Astrocyte (in vitro differentiated cells and primary cell): ENCODE measurements around the gene ITGA8. TPM values are rescaled to one million over a fixed set of nuclear protein-coding genes. Genes with fewer than 3 reads are reported as not detected.

ENCODE experiments used
- DNase-seq: peaks from one replicate; pipeline ENCODE4 v3.0.0-alpha.2; 2010; ENCODE audit warnings: low read depth
- FAIRE-seq: peaks from 2 replicates; lab custom pipeline; 2011; peaks lifted over from hg19 to GRCh38; lab: Jason Lieb, UNC
- H2AFZ ChIP-seq: 2 replicates; pipeline ENCODE4 v1.6.0; 2012; ENCODE audit warnings: low read depth, low read length, inconsistent platforms
- H3K27ac ChIP-seq: 2 replicates; pipeline ENCODE4 v1.5.1; 2011; ENCODE audit warnings: low read depth, low read length, inconsistent platforms
- H3K27me3 ChIP-seq: 2 replicates; pipeline ENCODE4 v1.6.0; 2011; ENCODE audit warnings: low read length, inconsistent platforms; ENCODE audit not compliant: insufficient read depth
- H3K36me3 ChIP-seq: 2 replicates; pipeline ENCODE4 v1.5.1; 2011; ENCODE audit warnings: low read length, inconsistent platforms; ENCODE audit not compliant: insufficient read depth
- H3K4me1 ChIP-seq: 2 replicates; pipeline ENCODE4 v1.5.1; 2011; ENCODE audit warnings: low read length, inconsistent platforms; ENCODE audit not compliant: insufficient read depth
- H3K4me2 ChIP-seq: 2 replicates; pipeline ENCODE4 v1.6.0; 2012; ENCODE audit warnings: low read length, inconsistent platforms
- H3K4me3 ChIP-seq: 2 replicates; pipeline ENCODE4 v1.5.1; 2011; ENCODE audit warnings: low read depth, mild to moderate bottlenecking, low read length, inconsistent platforms; ENCODE audit not compliant: insufficient read depth
- H3K79me2 ChIP-seq: 2 replicates; pipeline ENCODE4 v1.6.0; 2012; ENCODE audit warnings: mild to moderate bottlenecking, low read length, inconsistent platforms; ENCODE audit not compliant: insufficient read depth
- H3K9ac ChIP-seq: 2 replicates; pipeline ENCODE4 v1.6.0; 2012; ENCODE audit warnings: mild to moderate bottlenecking, low read length, inconsistent platforms
- H3K9me3 ChIP-seq: 2 replicates; pipeline ENCODE4 v1.5.1; 2012; ENCODE audit warnings: low read depth, mild to moderate bottlenecking, low read length, inconsistent platforms; ENCODE audit not compliant: insufficient read depth
- H4K20me1 ChIP-seq: 2 replicates; pipeline ENCODE4 v1.6.0; 2012; ENCODE audit warnings: low read length, inconsistent platforms; ENCODE audit not compliant: insufficient read depth
- H3K27ac Mint-ChIP-seq: one replicate; pipeline ENCODE4 v1.8.0; 2021; ENCODE audit warnings: mild to moderate bottlenecking, mixed read lengths; ENCODE audit not compliant: unreplicated experiment
- H3K27me3 Mint-ChIP-seq: one replicate; pipeline ENCODE4 v1.8.0; 2021; ENCODE audit warnings: low read depth, mixed read lengths; ENCODE audit not compliant: unreplicated experiment
- H3K36me3 Mint-ChIP-seq: one replicate; pipeline ENCODE4 v1.8.0; 2021; ENCODE audit warnings: low read depth, mixed read lengths; ENCODE audit not compliant: unreplicated experiment
- H3K4me1 Mint-ChIP-seq: one replicate; pipeline ENCODE4 v1.8.0; 2021; ENCODE audit warnings: low read depth, mixed read lengths; ENCODE audit not compliant: unreplicated experiment
- H3K4me3 Mint-ChIP-seq: one replicate; pipeline ENCODE4 v1.8.0; 2021; ENCODE audit warnings: mild to moderate bottlenecking, moderate library complexity, mixed read lengths; ENCODE audit not compliant: unreplicated experiment
- H3K9me3 Mint-ChIP-seq: one replicate; pipeline ENCODE4 v1.8.0; 2021; ENCODE audit warnings: mild to moderate bottlenecking, mixed read lengths; ENCODE audit not compliant: unreplicated experiment
- EZH2 ChIP-seq: IDR thresholded peaks from 2 replicates; pipeline ENCODE4 v1.6.1; 2012; ENCODE audit warnings: mild to moderate bottlenecking, low read length, inconsistent platforms; ENCODE audit not compliant: insufficient read depth
- total RNA-seq: library from RNA; stranded (reverse); gene quantifications from 2 replicates; pipeline ENCODE4 v1.2.1, GENCODE V29; 2021
- TF ChIP-seq, protein P1 (sequence below): IDR thresholded peaks from 2 replicates; pipeline ENCODE4 v1.5.1; 2011; ENCODE audit warnings: low read depth, mild to moderate bottlenecking, inconsistent platforms, low read length, moderate library complexity; ENCODE audit not compliant: insufficient read depth

Gene ITGA8
- total RNA-seq, 1 donor from 2014 or later, result not detected

DNA sequence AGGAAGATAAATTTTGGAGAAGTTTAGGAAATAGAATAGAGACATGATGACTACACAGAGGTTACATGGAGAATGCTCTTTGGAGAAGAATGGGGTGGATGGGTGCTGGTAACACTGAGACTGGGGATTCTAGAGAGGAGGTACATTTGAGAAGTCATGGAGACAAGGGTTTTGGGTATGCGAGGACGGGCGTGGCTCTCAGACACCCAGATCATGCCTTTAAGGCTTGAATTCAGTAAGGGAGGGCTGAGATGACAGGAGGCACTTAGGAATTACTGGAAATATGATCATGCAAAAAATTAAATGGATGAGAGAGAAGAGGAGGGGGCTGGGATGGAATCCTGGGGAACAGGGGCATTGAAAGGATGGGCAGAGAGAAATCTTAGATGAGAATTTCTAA, 168.8 kb downstream of the ITGA8 start:
- H4K20me1 ChIP-seq, result no peaks in the 10 kb centered on the region
- Mint-ChIP-seq H3K36me3 (no peaks in the 10 kb centered on the region), H3K4me3 (no peak overlapping the region), H3K27me3 (peaks cover 3% of the 10 kb centered on the region), H3K27ac (no peak overlapping the region), H3K9me3 (no peaks in the 10 kb centered on the region), H3K4me1 (no peaks in the 10 kb centered on the region)
- TF ChIP-seq, protein P1, sequence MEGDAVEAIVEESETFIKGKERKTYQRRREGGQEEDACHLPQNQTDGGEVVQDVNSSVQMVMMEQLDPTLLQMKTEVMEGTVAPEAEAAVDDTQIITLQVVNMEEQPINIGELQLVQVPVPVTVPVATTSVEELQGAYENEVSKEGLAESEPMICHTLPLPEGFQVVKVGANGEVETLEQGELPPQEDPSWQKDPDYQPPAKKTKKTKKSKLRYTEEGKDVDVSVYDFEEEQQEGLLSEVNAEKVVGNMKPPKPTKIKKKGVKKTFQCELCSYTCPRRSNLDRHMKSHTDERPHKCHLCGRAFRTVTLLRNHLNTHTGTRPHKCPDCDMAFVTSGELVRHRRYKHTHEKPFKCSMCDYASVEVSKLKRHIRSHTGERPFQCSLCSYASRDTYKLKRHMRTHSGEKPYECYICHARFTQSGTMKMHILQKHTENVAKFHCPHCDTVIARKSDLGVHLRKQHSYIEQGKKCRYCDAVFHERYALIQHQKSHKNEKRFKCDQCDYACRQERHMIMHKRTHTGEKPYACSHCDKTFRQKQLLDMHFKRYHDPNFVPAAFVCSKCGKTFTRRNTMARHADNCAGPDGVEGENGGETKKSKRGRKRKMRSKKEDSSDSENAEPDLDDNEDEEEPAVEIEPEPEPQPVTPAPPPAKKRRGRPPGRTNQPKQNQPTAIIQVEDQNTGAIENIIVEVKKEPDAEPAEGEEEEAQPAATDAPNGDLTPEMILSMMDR, result no peak
- TF ChIP-seq EZH2, result no peak
- no peak overlapping the region for H3K4me3 ChIP-seq
- no peaks in the 10 kb centered on the region for H3K27me3 ChIP-seq
- H3K4me2 ChIP-seq, result no peak overlapping the region
- no peak overlapping the region for H3K27ac ChIP-seq
- H3K79me2 ChIP-seq, result no peaks in the 10 kb centered on the region
- no peak overlapping the region for H3K9ac ChIP-seq
- H3K9me3 ChIP-seq, result peaks cover 3% of the 10 kb centered on the region
- FAIRE-seq (no peak), DNase-seq (no peak)
- H3K36me3 ChIP-seq, result no peaks in the 10 kb centered on the region
- H2AFZ ChIP-seq, result no peak overlapping the region
- no peaks in the 10 kb centered on the region for H3K4me1 ChIP-seq

DNA sequence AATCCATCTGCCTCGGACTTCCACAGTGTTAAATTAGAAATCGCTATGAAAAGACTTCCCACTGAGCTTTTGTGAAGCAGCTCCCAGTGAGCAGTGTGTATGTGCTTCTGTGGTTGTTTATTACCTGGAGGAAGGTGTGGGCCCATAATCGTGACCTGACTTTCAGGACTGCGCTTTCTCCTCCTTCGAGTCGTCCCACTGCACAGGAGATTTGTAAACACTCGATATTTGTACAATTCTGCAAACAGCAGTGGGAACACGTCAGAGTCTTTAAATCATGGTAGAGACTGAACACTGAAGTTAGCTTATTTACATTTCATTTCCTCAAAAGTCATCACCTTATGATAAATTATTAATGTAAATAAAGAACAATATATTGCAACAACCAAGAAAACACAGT, 171.4 kb downstream of the ITGA8 start:
- Histone ChIP-seq H3K4me3 (no peak overlapping the region), H3K36me3 (no peaks in the 10 kb centered on the region), H3K4me2 (no peak overlapping the region), H3K27ac (no peak overlapping the region), H3K27me3 (no peaks in the 10 kb centered on the region), H2AFZ (no peak overlapping the region), H3K9ac (no peak overlapping the region), H3K9me3 (peaks cover 6% of the 10 kb centered on the region), H4K20me1 (no peaks in the 10 kb centered on the region), H3K4me1 (no peaks in the 10 kb centered on the region), H3K79me2 (no peaks in the 10 kb centered on the region)
- no peak overlapping the region for H3K27ac Mint-ChIP-seq
- no peak for TF ChIP-seq EZH2
- TF ChIP-seq, protein P1, result no peak
- no peak overlapping the region for H3K4me3 Mint-ChIP-seq
- no peaks in the 10 kb centered on the region for H3K4me1 Mint-ChIP-seq
- no peaks in the 10 kb centered on the region for H3K36me3 Mint-ChIP-seq
- no peak for DNase-seq
- FAIRE-seq, result no peak
- H3K27me3 Mint-ChIP-seq, result peaks cover 3% of the 10 kb centered on the region
- H3K9me3 Mint-ChIP-seq, result peaks cover 2% of the 10 kb centered on the region

DNA sequence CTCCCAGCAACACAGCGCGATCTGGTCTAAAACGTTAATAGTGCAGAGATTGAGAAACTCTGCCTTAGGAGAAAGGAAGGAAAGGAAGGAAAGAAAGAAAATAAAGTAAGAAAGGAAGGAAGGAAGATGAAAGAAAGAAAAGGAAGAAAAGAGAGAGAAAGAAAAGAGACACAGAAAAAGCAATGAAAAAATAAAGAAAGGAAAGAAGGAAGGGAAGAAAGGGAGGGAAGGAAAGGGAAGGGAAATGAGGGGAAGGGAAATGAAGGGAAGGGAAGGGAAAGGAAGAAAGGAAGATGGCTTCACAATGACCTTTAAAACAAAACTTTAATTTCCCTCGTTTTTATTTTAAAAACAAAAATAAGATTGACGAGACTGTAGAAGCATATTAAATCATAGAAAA, 173.1 kb downstream of the ITGA8 start:
- TF ChIP-seq, protein P1, result no peak
- TF ChIP-seq EZH2, result no peak
- H3K27ac Mint-ChIP-seq, result no peak overlapping the region
- Histone ChIP-seq H4K20me1 (no peaks in the 10 kb centered on the region), H3K4me1 (no peaks in the 10 kb centered on the region), H3K27me3 (no peaks in the 10 kb centered on the region), H3K9ac (no peak overlapping the region), H3K4me3 (no peak overlapping the region), H3K79me2 (no peaks in the 10 kb centered on the region), H3K9me3 (peaks cover 6% of the 10 kb centered on the region), H2AFZ (no peak overlapping the region), H3K4me2 (no peak overlapping the region), H3K27ac (no peak overlapping the region), H3K36me3 (no peaks in the 10 kb centered on the region)
- FAIRE-seq (no peak), DNase-seq (no peak)
- H3K4me3 Mint-ChIP-seq, result no peak overlapping the region
- peaks cover 2% of the 10 kb centered on the region for H3K9me3 Mint-ChIP-seq
- H3K4me1 Mint-ChIP-seq, result no peaks in the 10 kb centered on the region
- no peaks in the 10 kb centered on the region for H3K36me3 Mint-ChIP-seq
- H3K27me3 Mint-ChIP-seq, result peaks cover 3% of the 10 kb centered on the region
